GM21737 (cell line): Measurements from ENCODE around the gene ZNF723.
"Not testable (repeated sequence)": the region's sequence is repeated elsewhere in the genome, so short reads cannot be mapped to it uniquely, and the experiment has no call there.

Source experiments
- ATAC-seq: cut with Tn5 transposase; IDR thresholded peaks from one replicate; pipeline ENCODE4 v1.9.1; 2021; ENCODE audit warnings: mild to moderate bottlenecking, moderate library complexity; ENCODE audit not compliant: unreplicated experiment

The ZNF723 gene

DNA sequence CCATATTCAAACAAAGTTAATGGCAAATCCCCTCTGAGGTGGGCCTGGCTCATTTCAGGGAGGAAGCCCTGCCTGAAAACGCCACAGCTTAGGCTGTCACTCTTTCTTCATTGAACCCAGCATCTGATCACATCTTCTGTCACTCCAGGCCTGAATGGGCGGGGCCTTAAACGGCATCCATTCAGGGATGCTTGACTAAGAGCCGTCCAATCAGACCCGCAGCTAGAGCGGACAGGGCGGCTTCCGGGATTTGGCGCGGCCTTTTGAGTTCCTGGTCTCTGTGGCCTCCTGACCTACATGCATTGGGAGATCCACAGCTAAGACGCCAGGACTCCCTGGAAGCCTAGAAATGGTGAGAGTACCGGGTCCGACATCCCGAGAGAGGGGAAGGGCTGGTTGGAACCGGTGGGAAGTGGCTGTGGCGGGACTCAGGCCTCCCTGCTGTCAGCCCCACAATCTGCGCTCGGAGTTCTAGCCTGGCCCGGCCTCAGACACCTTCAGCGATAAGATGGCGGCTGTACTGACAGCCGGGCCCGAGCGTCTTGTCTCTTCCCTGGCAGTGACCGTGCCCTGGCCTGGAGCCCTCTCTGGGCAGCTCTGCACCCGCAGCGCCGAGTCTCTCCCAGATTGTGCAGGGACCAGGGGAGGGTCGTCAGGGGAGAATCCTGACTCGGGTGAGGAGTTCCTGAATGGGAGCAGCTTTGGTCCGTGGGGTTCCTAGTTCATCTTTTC, at the start of gene ZNF723:
Gene ZNF723, plus strand, starts transcription at position 261 of the 732 bp plus-strand sequence. Its CDS starts 89 bp downstream, at position 350.
- ATAC-seq, result no peak

DNA sequence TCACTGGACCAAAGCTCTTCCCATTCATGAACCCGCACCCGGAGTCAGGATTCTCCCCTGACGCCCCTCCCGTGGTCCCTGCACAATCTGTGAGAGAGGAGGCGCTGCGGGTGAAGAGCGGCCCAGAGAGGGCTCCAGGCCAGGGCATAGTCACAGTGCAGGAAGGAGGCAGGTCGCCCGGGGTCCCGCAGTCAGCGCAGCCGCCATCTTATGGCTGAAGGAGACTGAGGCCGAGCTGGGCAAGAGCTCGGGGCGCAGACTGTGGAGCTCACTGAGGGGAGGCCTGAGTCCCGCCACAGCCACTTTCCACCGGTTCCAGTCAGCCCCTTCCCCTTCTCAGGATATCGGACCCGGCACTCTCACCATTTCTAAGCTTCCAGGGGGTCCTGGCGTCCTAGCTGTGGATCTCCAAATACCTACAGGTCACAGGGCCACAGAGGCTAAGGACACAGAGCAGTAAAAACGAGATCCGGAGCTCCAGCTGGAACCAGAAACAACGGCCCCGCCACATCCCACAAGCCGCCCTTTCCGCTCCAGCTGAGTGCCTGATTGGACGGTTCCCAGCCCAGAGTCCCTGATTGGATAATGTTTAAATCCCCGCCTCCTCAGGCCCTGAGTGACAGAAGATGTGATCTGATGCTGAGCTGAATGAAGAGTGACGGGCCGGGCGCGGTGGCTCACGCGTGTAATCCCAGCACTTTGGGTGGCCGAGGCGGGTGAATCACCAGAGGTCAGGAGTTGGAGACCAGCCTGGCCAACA, 48.3 kb upstream of the ZNF723 start, which contains the start of gene ZNF99:
Gene ZNF99, minus strand, starts transcription at position 501 of the 760 bp plus-strand sequence. Its CDS starts 135 bp downstream, at position 366.
- no peak for ATAC-seq

DNA sequence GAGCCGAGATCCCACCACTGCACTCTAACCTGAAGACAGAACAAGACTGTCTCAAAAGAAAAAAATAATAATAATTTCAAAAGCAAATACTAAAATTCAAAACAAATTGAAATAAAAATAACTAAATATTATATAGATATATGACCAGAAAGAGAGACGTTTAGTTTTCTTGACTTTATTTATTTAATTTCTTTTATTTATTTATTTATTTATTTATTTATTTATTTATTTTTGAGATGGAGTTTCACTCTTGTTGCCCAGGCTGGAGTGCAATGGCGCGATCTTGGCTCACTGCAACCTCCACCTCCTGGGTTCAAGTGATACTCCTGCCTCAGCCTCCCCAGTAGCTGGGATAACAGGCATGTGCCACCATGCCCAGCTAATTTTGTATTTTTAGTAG, 39.2 kb upstream of the ZNF723 start:
- ATAC-seq, result not testable (repeated sequence)

DNA sequence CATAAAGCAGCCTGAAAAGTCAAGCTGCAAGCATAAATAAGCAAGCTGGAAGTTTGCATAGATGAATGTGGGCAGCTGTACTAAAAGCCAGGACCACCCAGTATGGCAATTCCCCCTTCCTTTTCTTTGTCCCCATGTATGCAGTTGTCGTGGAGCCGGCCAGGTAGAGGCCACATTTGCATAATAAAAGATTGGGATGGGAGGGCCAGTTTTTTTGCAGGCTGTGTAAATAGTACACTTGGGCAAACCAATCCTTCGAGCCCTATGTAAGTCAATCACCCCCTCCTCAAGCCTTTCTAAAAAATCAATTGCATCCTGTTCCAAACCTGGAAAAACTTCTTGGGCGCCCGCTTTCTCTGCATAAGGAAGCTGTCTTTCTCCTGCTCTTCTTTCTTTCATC, 35.1 kb upstream of the ZNF723 start:
- no peak for ATAC-seq

GRCh38 chr19:22806418-22806817, 25.7 kb upstream of the ZNF723 start:
- no peak for ATAC-seq

DNA sequence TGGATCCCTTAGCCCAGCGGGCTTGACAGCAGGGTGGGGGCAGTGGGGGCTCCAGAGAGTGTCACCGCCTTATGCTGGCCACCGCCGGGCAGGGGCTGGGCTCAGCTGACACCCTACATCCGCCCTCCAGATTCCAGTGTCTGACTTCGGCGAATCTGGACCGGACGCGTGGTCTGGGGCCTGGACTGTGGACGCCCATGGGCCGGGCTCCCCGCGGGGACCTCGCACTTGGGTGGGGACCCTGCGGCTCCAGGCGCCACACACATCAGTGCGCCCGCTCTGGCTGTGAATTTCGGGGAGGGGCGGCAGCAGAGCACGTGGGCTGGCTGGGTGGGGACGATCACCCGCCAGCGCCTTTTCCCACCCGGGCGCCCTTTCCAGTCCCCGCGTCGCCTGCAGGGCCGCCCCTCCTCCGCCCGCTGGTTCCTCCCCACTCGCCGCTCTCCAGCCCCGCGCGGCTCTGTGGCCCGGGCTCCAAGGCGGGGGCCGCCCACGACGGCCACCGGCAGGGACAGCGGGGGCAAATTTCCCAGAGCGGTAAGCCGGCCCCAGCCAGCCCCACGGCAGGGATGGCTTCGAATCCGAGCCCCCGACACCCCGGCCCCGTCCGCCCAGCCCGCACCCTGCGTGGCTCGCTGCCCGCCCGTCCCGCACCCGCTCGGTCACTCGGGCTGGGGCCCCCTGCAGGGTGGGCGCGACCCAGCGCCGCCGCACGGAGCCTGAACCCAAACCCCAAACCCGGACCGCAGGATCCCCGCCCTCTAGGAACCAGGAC, 24.8 kb upstream of the ZNF723 start:
- no peak for ATAC-seq

DNA sequence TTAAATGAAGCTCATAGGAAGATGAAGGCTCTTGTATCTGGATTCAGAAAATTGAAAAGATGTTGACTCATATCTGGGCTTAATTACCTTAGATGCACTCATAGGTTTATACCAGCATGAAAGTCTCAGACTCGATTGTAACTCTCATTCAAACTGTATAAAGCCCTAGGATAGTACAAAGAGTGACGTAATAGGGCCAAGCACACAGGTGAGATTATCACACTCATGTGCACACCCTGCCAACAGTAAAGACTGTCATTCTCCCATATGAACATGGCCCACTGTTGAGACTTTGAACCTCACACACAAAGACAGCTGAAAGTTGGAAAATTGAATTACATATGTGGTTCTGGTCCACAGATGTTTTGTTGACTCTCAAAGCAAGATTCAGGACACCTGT, 18.0 kb upstream of the ZNF723 start:
- no peak for ATAC-seq

- no peak for ATAC-seq
Observed at GRCh38 chr19:22831211-22831610, 880 bp upstream of the ZNF723 start.

- ATAC-seq, result not testable (repeated sequence)
Observed at GRCh38 chr19:22857713-22858320, 25.7 kb downstream of the ZNF723 start.

DNA sequence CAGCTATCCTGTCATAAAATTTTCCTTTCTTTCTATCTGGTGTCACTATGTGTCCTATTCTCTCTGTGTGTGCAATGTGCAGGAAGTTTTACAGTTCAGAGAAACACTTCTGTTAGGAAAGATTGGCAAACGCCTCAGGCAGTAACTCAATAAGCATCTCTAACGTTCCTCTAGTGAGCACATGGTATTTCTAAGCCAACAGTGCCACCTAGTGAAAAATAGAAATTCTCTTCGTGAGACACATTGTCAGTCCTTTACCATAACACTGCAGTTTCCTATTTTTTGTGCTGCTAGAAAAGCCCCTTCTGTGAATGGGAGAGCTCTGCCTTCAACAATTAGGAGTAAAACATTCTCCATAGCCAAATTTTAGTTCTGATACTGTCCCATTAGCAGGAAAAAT, 50.7 kb downstream of the ZNF723 start:
- no peak for ATAC-seq

- ATAC-seq, result no peak
Observed at GRCh38 chr19:22893855-22894270, 61.8 kb downstream of the ZNF723 start.

DNA sequence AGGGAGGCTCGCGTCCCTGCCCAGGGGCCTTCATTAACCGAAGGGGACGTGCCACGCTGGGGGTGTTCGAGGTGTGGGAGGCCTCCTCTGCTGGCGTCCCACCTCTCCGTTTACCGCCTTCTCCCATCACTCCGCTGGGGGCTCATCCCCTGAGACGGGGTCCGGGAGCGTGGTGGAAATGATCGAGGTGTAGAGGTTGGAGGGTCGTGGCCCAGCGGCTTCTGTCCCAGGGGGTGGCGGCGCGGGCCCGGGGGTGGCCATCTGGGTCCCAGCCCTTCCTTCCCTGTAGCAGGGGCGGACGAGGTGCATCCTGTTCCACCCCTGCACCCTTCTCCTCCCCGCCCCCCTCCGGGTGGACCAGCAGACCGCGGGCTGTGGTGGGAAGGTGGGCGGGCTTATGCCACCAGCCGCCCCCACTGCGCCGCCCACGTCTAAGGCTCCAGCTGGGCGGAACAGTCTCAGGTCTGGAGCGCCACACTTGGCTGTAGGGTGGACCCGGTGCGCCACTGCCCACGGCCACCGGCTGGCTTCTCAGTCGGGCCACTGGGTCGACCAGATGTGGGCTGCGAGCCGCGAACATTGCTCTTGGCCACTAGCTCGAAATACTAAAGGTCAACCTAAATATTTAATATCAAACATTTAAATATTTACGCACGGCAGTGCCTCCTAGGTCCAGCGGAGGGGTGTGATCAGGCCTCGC, 69.5 kb downstream of the ZNF723 start:
- ATAC-seq, result no peak
